ENCODE results near the gene GLUD2.

DNA sequence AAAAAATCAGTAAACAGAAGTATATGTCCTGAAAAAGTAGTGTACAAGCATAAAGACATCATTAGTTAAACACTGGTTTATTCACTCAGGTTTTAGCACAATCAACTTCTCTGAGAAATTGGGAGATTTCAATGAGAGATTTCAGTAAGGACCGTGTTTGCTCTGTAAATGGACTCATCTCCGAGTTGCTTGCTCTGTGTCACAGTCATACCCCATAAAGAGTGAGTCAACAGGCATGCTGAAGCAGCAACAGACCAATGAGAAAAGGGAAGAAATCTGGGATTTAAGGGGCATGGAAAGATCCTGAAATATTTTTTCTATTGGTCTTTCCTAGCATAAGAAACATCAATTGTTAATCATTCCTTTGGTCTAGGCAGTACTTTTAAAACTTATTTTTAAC lies 4.7 kb downstream of the GLUD2 start:
- TF ChIP-seq, protein P1, sequence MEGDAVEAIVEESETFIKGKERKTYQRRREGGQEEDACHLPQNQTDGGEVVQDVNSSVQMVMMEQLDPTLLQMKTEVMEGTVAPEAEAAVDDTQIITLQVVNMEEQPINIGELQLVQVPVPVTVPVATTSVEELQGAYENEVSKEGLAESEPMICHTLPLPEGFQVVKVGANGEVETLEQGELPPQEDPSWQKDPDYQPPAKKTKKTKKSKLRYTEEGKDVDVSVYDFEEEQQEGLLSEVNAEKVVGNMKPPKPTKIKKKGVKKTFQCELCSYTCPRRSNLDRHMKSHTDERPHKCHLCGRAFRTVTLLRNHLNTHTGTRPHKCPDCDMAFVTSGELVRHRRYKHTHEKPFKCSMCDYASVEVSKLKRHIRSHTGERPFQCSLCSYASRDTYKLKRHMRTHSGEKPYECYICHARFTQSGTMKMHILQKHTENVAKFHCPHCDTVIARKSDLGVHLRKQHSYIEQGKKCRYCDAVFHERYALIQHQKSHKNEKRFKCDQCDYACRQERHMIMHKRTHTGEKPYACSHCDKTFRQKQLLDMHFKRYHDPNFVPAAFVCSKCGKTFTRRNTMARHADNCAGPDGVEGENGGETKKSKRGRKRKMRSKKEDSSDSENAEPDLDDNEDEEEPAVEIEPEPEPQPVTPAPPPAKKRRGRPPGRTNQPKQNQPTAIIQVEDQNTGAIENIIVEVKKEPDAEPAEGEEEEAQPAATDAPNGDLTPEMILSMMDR (IDR thresholded peaks at IDR 0.05), result no peak
- TF ChIP-seq, protein P2, sequence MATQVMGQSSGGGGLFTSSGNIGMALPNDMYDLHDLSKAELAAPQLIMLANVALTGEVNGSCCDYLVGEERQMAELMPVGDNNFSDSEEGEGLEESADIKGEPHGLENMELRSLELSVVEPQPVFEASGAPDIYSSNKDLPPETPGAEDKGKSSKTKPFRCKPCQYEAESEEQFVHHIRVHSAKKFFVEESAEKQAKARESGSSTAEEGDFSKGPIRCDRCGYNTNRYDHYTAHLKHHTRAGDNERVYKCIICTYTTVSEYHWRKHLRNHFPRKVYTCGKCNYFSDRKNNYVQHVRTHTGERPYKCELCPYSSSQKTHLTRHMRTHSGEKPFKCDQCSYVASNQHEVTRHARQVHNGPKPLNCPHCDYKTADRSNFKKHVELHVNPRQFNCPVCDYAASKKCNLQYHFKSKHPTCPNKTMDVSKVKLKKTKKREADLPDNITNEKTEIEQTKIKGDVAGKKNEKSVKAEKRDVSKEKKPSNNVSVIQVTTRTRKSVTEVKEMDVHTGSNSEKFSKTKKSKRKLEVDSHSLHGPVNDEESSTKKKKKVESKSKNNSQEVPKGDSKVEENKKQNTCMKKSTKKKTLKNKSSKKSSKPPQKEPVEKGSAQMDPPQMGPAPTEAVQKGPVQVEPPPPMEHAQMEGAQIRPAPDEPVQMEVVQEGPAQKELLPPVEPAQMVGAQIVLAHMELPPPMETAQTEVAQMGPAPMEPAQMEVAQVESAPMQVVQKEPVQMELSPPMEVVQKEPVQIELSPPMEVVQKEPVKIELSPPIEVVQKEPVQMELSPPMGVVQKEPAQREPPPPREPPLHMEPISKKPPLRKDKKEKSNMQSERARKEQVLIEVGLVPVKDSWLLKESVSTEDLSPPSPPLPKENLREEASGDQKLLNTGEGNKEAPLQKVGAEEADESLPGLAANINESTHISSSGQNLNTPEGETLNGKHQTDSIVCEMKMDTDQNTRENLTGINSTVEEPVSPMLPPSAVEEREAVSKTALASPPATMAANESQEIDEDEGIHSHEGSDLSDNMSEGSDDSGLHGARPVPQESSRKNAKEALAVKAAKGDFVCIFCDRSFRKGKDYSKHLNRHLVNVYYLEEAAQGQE (IDR thresholded peaks at IDR 0.05; ENCODE audit: insufficient read depth in 1 of 2, low read depth in 2 of 2, low read length in 1 of 2), result no peak
- no peak for TF ChIP-seq POLR2AphosphoS5 (IDR thresholded peaks at IDR 0.05; ENCODE audit: low read depth, low read length)
